Calu3 (cell line): Measurements from ENCODE around the gene CYP2R1. TPM values are rescaled to one million over a fixed set of nuclear protein-coding genes. Genes with fewer than 3 reads are reported as not detected.

ENCODE experiments used
- BruUV-seq: library from RNA; stranded (reverse); fragments of 400-500 nt; replicated peaks from 2 replicates; lab custom pipeline; 2021; lab: Mats Ljungman, UMichigan
- CTCF ChIA-PET: fragments of 300-600 bp; sonication (Branson Sonifier 250); formaldehyde crosslinking; loops from one replicate; lab custom pipeline; 2022; ENCODE audit warnings: antibody characterized with exemption; lab: Charles Lee
- DNase-seq: peaks from one replicate; pipeline ENCODE4 v3.0.0; 2022
- H3K27ac Mint-ChIP-seq: one replicate; pipeline ENCODE4 v1.8.0; 2022; ENCODE audit warnings: mixed read lengths; ENCODE audit not compliant: unreplicated experiment
- H3K27me3 Mint-ChIP-seq: one replicate; pipeline ENCODE4 v1.8.0; 2022; ENCODE audit warnings: mixed read lengths; ENCODE audit not compliant: unreplicated experiment
- H3K36me3 Mint-ChIP-seq: one replicate; pipeline ENCODE4 v1.8.0; 2022; ENCODE audit warnings: mild to moderate bottlenecking, moderate library complexity, mixed read lengths; ENCODE audit not compliant: insufficient read depth, unreplicated experiment
- H3K4me1 Mint-ChIP-seq: one replicate; pipeline ENCODE4 v1.8.0; 2022; ENCODE audit warnings: mild to moderate bottlenecking, low read depth, mixed read lengths; ENCODE audit not compliant: unreplicated experiment
- H3K4me3 Mint-ChIP-seq: one replicate; pipeline ENCODE4 v1.8.0; 2022; ENCODE audit warnings: mild to moderate bottlenecking, low read depth, moderate library complexity, mixed read lengths; ENCODE audit not compliant: unreplicated experiment
- H3K9me3 Mint-ChIP-seq: one replicate; pipeline ENCODE4 v1.8.0; 2022; ENCODE audit warnings: low read depth, mixed read lengths; ENCODE audit not compliant: unreplicated experiment
- intact Hi-C: fragments of 100-400 bp; cut with micrococcal nuclease; formaldehyde crosslinking; loops from one replicate; pipeline ENCODE4 v1.10.0; 2022; ENCODE audit not compliant: unreplicated experiment
- total RNA-seq: library from RNA; stranded (reverse); gene quantifications from 2 replicates; pipeline ENCODE4 v1.2.3, GENCODE V29; 2022
- TF ChIP-seq, protein P1 (sequence below): fragments of 200-600 bp; IDR thresholded peaks from one replicate; pipeline ENCODE4 v1.8.0; 2022; ENCODE audit warnings: antibody characterized with exemption; ENCODE audit not compliant: unreplicated experiment

Gene CYP2R1
- total RNA-seq, 1 experiment from 2014 or later: 21.4 TPM

DNA sequence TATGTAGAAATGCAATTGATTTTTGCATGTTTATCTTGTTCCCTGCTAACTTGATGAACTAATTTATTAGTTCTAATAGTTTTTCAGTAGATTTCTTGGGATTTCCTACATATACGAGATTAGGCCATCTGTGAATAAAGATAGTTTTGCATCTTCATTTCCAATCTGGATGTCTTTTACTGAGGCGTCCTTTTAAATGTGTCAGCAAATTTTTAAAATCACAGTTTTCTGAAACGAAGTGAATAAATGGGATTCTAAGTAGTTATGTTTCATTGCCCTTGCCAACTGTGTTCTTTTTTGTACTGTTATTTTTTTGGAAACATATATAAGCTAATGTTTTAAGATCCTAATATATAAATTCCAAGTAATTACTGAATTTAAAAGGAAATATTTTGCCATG lies 50.0 kb downstream of the CYP2R1 start:
- H3K36me3 Mint-ChIP-seq: no peaks in the 10 kb centered on the region
- no peak for DNase-seq
- no peak overlapping the region for H3K4me3 Mint-ChIP-seq
- no peaks in the 10 kb centered on the region for H3K4me1 Mint-ChIP-seq
- intact Hi-C loops: no loop called here
- CTCF ChIA-PET: no interaction called here
- no TSS peak for BruUV-seq
- TF ChIP-seq, protein P1, sequence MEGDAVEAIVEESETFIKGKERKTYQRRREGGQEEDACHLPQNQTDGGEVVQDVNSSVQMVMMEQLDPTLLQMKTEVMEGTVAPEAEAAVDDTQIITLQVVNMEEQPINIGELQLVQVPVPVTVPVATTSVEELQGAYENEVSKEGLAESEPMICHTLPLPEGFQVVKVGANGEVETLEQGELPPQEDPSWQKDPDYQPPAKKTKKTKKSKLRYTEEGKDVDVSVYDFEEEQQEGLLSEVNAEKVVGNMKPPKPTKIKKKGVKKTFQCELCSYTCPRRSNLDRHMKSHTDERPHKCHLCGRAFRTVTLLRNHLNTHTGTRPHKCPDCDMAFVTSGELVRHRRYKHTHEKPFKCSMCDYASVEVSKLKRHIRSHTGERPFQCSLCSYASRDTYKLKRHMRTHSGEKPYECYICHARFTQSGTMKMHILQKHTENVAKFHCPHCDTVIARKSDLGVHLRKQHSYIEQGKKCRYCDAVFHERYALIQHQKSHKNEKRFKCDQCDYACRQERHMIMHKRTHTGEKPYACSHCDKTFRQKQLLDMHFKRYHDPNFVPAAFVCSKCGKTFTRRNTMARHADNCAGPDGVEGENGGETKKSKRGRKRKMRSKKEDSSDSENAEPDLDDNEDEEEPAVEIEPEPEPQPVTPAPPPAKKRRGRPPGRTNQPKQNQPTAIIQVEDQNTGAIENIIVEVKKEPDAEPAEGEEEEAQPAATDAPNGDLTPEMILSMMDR: no peak
- peaks cover 4% of the 10 kb centered on the region for H3K9me3 Mint-ChIP-seq
- H3K27ac Mint-ChIP-seq: no peak overlapping the region
- no peaks in the 10 kb centered on the region for H3K27me3 Mint-ChIP-seq

DNA sequence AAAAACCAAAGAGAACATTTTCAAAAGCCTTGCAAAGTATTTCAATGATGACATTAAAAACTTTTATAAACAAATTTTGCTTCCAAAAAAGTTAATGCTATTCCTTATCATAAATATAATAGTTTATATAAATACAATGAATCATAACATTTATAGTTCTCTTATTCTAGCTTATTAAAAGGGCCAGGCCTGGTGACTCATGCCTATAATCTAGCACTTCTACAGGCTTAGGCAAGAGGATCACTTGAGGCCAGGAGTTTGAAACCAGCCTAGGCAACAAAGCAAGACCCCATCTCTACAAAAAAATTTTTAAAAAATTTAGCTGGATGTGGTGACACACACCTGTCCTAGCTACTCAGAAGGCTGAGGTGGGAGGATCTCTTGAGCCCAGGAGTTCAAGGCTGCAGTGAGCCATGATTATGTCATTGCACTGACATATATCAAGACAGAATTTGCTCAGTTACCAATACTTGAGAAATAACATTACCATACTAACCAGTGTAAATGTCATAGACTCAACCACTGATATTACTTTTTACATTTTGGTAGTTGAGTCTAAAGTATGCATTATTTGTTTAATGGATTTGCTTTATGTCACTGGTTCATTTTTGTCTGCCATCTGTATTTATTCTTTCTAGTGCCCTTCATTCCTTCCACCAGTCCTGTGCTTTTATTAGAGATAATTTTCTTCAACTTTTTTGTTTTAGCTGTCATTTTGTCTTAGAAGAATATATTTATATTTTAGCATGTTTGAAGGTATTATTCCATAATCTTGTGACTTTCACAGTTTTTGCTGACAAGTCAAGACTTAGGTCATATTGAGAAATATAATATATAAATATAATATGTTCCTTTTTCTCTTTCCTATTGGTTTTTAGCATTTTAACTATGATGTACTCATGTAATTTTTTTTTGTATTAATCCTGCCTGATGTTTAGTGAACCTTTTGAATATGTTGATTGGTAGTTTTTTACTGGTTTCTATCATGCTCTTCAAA lies 56.2 kb downstream of the CYP2R1 start:
- CTCF ChIA-PET: no interaction called here
- H3K9me3 Mint-ChIP-seq: peaks cover 4% of the 10 kb centered on the region
- H3K36me3 Mint-ChIP-seq: no peaks in the 10 kb centered on the region
- no peak overlapping the region for H3K4me3 Mint-ChIP-seq
- H3K27me3 Mint-ChIP-seq: no peaks in the 10 kb centered on the region
- TF ChIP-seq, protein P1: no peak
- no peak for DNase-seq
- intact Hi-C loops: no loop called here
- no peak overlapping the region for H3K27ac Mint-ChIP-seq
- H3K4me1 Mint-ChIP-seq: no peaks in the 10 kb centered on the region
- no TSS peak for BruUV-seq

Other genes with a start within 250 kb of the CYP2R1 start
- 4.5 and 4.6 TPM in 2 replicates for gene PDE3B, start 248.4 kb downstream of the CYP2R1 start, total RNA-seq
- 1.2 TPM in 1 of 2 replicates, not detected in the other for gene CALCA, start 80.1 kb upstream of the CYP2R1 start, total RNA-seq
- 1.3 TPM in 1 of 2 replicates, not detected in the other for gene CALCB, start 181.4 kb upstream of the CYP2R1 start, total RNA-seq
- not detected in 2 replicates for gene INSC, start 222.7 kb upstream of the CYP2R1 start, total RNA-seq